GM21515 (cell line): Measurements from ENCODE around the gene C1QTNF3.
"Not testable (repeated sequence)": the region's sequence is repeated elsewhere in the genome, so short reads cannot be mapped to it uniquely, and the experiment has no call there.

Experiments
- ATAC-seq: cut with Tn5 transposase; IDR thresholded peaks from one replicate; pipeline ENCODE4 v1.9.1; 2021; ENCODE audit not compliant: unreplicated experiment

C1QTNF3 gene

GRCh38 chr5:34043099-34043876 is at the start of gene C1QTNF3:
C1QTNF3 (minus strand) TSS chr5:34043213; CDS start chr5:34043125, 88 bp downstream.
- no peak for ATAC-seq

GRCh38 chr5:34091039-34091438 is 48.0 kb upstream of the C1QTNF3 start:
- ATAC-seq, result not testable (repeated sequence)

- not testable (repeated sequence) for ATAC-seq
These were observed 46.8 kb upstream of the C1QTNF3 start for GRCh38 chr5:34089802-34090201.

- not testable (repeated sequence) for ATAC-seq
These were observed 44.7 kb upstream of the C1QTNF3 start for GRCh38 chr5:34087728-34088127.

- ATAC-seq, result not testable (repeated sequence)
These were observed 40.9 kb upstream of the C1QTNF3 start for GRCh38 chr5:34083898-34084297.

GRCh38 chr5:34079505-34079904 is 36.5 kb upstream of the C1QTNF3 start:
- not testable (repeated sequence) for ATAC-seq

GRCh38 chr5:34077636-34078035 is 34.6 kb upstream of the C1QTNF3 start:
- ATAC-seq, result not testable (repeated sequence)

- ATAC-seq, result not testable (repeated sequence)
These were observed 33.8 kb upstream of the C1QTNF3 start for GRCh38 chr5:34076719-34077364.

- ATAC-seq, result not testable (repeated sequence)
These were observed 31.5 kb upstream of the C1QTNF3 start for GRCh38 chr5:34074472-34074871.

- ATAC-seq, result not testable (repeated sequence)
These were observed 31.1 kb upstream of the C1QTNF3 start for GRCh38 chr5:34074071-34074470.

GRCh38 chr5:34070626-34071025 is 27.6 kb upstream of the C1QTNF3 start:
- ATAC-seq, result not testable (repeated sequence)

GRCh38 chr5:34064656-34065055 is 21.6 kb upstream of the C1QTNF3 start:
- no peak for ATAC-seq

GRCh38 chr5:34062419-34062818 is 19.4 kb upstream of the C1QTNF3 start:
- ATAC-seq, result no peak

- no peak for ATAC-seq
These were observed 19.0 kb upstream of the C1QTNF3 start for GRCh38 chr5:34061993-34062392.

GRCh38 chr5:34059977-34060376 is 17.0 kb upstream of the C1QTNF3 start:
- no peak for ATAC-seq

GRCh38 chr5:34058532-34058931 is 15.5 kb upstream of the C1QTNF3 start:
- no peak for ATAC-seq

- no peak for ATAC-seq
These were observed 14.6 kb upstream of the C1QTNF3 start for GRCh38 chr5:34057569-34057968.

GRCh38 chr5:34057118-34057517 is 14.1 kb upstream of the C1QTNF3 start:
- ATAC-seq, result no peak

- ATAC-seq, result no peak
These were observed 12.7 kb upstream of the C1QTNF3 start for GRCh38 chr5:34055667-34056066.

GRCh38 chr5:34054400-34054729 is 11.4 kb upstream of the C1QTNF3 start:
- ATAC-seq, result no peak

GRCh38 chr5:34053571-34054399 is 10.8 kb upstream of the C1QTNF3 start:
- ATAC-seq, result no peak

- ATAC-seq, result no peak
These were observed 10.1 kb upstream of the C1QTNF3 start for GRCh38 chr5:34053133-34053532.
